Caco-2 (cell line): ENCODE measurements around the gene ABCD2. TPM values are rescaled to one million over a fixed set of nuclear protein-coding genes. Genes with fewer than 3 reads are reported as not detected.
A peak's percentile ranks its signal among the peaks of the same experiment; 100 is the strongest.

ENCODE experiments used
- Bru-seq: library from RNA; stranded (reverse); fragments of 400-500 nt; gene quantifications from one replicate; lab custom pipeline; 2021; lab: Mats Ljungman, UMichigan
- BruChase-seq, 2 experiments: library from RNA; stranded (reverse); fragments of 400-500 nt; gene quantifications; one replicate each; lab custom pipeline; 2021; lab: Mats Ljungman, UMichigan
- BruUV-seq: library from RNA; stranded (reverse); fragments of 400-500 nt; replicated peaks from 2 replicates; lab custom pipeline; 2021; lab: Mats Ljungman, UMichigan
- CTCF ChIA-PET: fragments of 300-600 bp; sonication (Branson Sonifier 250); formaldehyde crosslinking; loops from one replicate; lab custom pipeline; 2022; ENCODE audit warnings: antibody characterized with exemption; lab: Charles Lee
- POLR2A ChIA-PET: fragments of 300-600 bp; sonication (Branson Sonifier 250); formaldehyde crosslinking; loops from one replicate; lab custom pipeline; 2022; ENCODE audit warnings: antibody characterized with exemption; lab: Charles Lee
- DNase-seq, 2 experiments: peaks; one replicate each; pipeline versions ENCODE4 v3.0.0 to v3.0.0-alpha.2; 2020 to 2022
- H3K27me3 ChIP-seq: replicated peaks from 2 replicates; pipeline ENCODE4 v1.6.0; 2011; ENCODE audit warnings: low read length; ENCODE audit not compliant: control insufficient read depth, insufficient read depth
- H3K36me3 ChIP-seq: 2 replicates; pipeline ENCODE4 v1.5.1; 2011; ENCODE audit warnings: low read length; ENCODE audit not compliant: control insufficient read depth, insufficient read depth
- H3K4me1 ChIP-seq: fragments of 250-450 bp; sonication (Bioruptor Pico); 2 replicates; pipeline ENCODE4 v1.5.1; 2020; ENCODE audit warnings: mild to moderate bottlenecking
- H3K4me3 ChIP-seq: 2 replicates; pipeline ENCODE4 v1.5.1; 2011; ENCODE audit warnings: low read depth, mild to moderate bottlenecking, control low read depth, low read length
- H3K9me3 ChIP-seq: fragments of 250-450 bp; sonication (Bioruptor Pico); 2 replicates; pipeline ENCODE4 v1.5.1; 2020; ENCODE audit warnings: mild to moderate bottlenecking, moderate library complexity
- H3K27ac Mint-ChIP-seq: one replicate; pipeline ENCODE4 v1.8.0; 2022; ENCODE audit warnings: mixed read lengths; ENCODE audit not compliant: unreplicated experiment
- H3K27me3 Mint-ChIP-seq: one replicate; pipeline ENCODE4 v1.8.0; 2022; ENCODE audit warnings: mixed read lengths; ENCODE audit not compliant: insufficient read depth, unreplicated experiment
- H3K36me3 Mint-ChIP-seq: one replicate; pipeline ENCODE4 v1.8.0; 2022; ENCODE audit warnings: mild to moderate bottlenecking, mixed read lengths; ENCODE audit not compliant: insufficient read depth, unreplicated experiment
- H3K4me1 Mint-ChIP-seq: one replicate; pipeline ENCODE4 v1.8.0; 2022; ENCODE audit warnings: low read depth, mixed read lengths; ENCODE audit not compliant: unreplicated experiment
- H3K4me3 Mint-ChIP-seq: one replicate; pipeline ENCODE4 v1.8.0; 2022; ENCODE audit warnings: mild to moderate bottlenecking, moderate library complexity, mixed read lengths; ENCODE audit not compliant: unreplicated experiment
- H3K9me3 Mint-ChIP-seq: one replicate; pipeline ENCODE4 v1.8.0; 2022; ENCODE audit warnings: mixed read lengths; ENCODE audit not compliant: unreplicated experiment
- CTCF ChIP-seq, 2 experiments: fragments of 200-600 bp in 1 of 2; IDR thresholded peaks; 1 replicate in 1 of 2; 2 replicates in 1 of 2; pipeline versions ENCODE4 v1.5.1 to v1.8.0; 2011 to 2022; ENCODE audit warnings: antibody characterized with exemption in 1 of 2, control low read depth in 1 of 2, inconsistent platforms in 1 of 2, low read depth in 1 of 2, low read length in 1 of 2, mild to moderate bottlenecking in 1 of 2, moderate library complexity in 1 of 2; ENCODE audit not compliant: insufficient read depth in 1 of 2, severe bottlenecking in 1 of 2, unreplicated experiment in 1 of 2
- intact Hi-C: fragments of 100-400 bp; cut with micrococcal nuclease; formaldehyde crosslinking; loops from one replicate; pipeline ENCODE4 v1.10.0; 2022; ENCODE audit not compliant: unreplicated experiment
- long read RNA-seq: library from polyadenylated mRNA; stranded (forward); transcript quantifications from one replicate; pipeline ENCODE4 v2.0.0, GENCODE V29; 2022
- total RNA-seq: library from RNA; stranded (reverse); gene quantifications from 2 replicates; pipeline ENCODE4 v1.2.3, GENCODE V29; 2022

ABCD2 gene
- total RNA-seq, result not detected in 2 replicates
- Bru-seq, nascent RNA, result not detected
- BruChase-seq, experiment 1, labeled RNA remaining after a 2-hour chase, result percentile 3 among the genes with signal in this experiment
- BruChase-seq, experiment 2, labeled RNA remaining after a 6-hour chase, result not detected
- long read RNA-seq, result 0 reads

- ChIA-PET POLR2A (no interaction called here), CTCF (interaction anchor here (0.7 to 1.0 kb wide), 3 partner anchors 27 to 103 kb away, joined by 4 to 6 read pairs (median 4); no protein-coding TSS in a partner anchor)
- no peak for TF ChIP-seq CTCF (IDR thresholded peaks at IDR 0.05; ENCODE audit: insufficient read depth in 1 of 2, low read depth in 1 of 2, low read length in 1 of 2, severe bottlenecking in 1 of 2, unreplicated experiment in 1 of 2)
- no peaks in the 10 kb centered on the region for H3K4me1 Mint-ChIP-seq
- H3K36me3 Mint-ChIP-seq, result no peaks in the 10 kb centered on the region
- peak; percentile 66 to 67 for DNase-seq
- Histone ChIP-seq H3K4me3 (peak within 1 kb of the TSS; percentile 34), H3K9me3 (no peaks in the 10 kb centered on the region), H3K4me1 (0 out of 2 replicates have a peak, but pooled peaks cover 3% of the 10 kb centered on the region), H3K27me3 (no peaks in the 10 kb centered on the region), H3K36me3 (no peaks in the 10 kb centered on the region)
- no TSS peak for BruUV-seq
- no peak within 1 kb of the TSS for H3K4me3 Mint-ChIP-seq
- H3K27me3 Mint-ChIP-seq, result no peaks in the 10 kb centered on the region
- no peak within 1 kb of the TSS for H3K27ac Mint-ChIP-seq
- H3K9me3 Mint-ChIP-seq, result no peaks in the 10 kb centered on the region
- intact Hi-C loops, result loop anchor here (10.0 kb wide), 2 partner anchors 175 to 305 kb away; partner anchors contain the start of gene KIF21A
Measured at GRCh38 chr12:39619660-39620433, at the start of gene ABCD2. Gene ABCD2 (minus strand): TSS chr12:39619803. CDS start chr12:39619615, 188 bp downstream.

- peaks cover 14% of the 10 kb centered on the region for H3K27me3 Mint-ChIP-seq
- POLR2A ChIA-PET, result no interaction called here
- H3K4me3 Mint-ChIP-seq, result no peak overlapping the region
- Histone ChIP-seq H3K4me3 (no peak overlapping the region), H3K36me3 (no peaks in the 10 kb centered on the region), H3K4me1 (no peaks in the 10 kb centered on the region), H3K9me3 (no peaks in the 10 kb centered on the region), H3K27me3 (no peaks in the 10 kb centered on the region)
- CTCF ChIA-PET, result no interaction called here
- H3K27ac Mint-ChIP-seq, result no peak overlapping the region
- no peaks in the 10 kb centered on the region for H3K9me3 Mint-ChIP-seq
- H3K4me1 Mint-ChIP-seq, result no peaks in the 10 kb centered on the region
- no peak for DNase-seq
- no TSS peak for BruUV-seq
- TF ChIP-seq CTCF (IDR thresholded peaks at IDR 0.05; ENCODE audit: insufficient read depth in 1 of 2, low read depth in 1 of 2, low read length in 1 of 2, severe bottlenecking in 1 of 2, unreplicated experiment in 1 of 2), result no peak
- intact Hi-C loops, result no loop called here
- H3K36me3 Mint-ChIP-seq, result no peaks in the 10 kb centered on the region
Measured at GRCh38 chr12:39660101-39660500, 40.5 kb upstream of the ABCD2 start.

- Mint-ChIP-seq H3K27ac (no peak overlapping the region), H3K4me1 (no peaks in the 10 kb centered on the region), H3K27me3 (no peaks in the 10 kb centered on the region), H3K4me3 (no peak overlapping the region), H3K9me3 (no peaks in the 10 kb centered on the region), H3K36me3 (no peaks in the 10 kb centered on the region)
- Histone ChIP-seq H3K4me3 (no peak overlapping the region), H3K27me3 (no peaks in the 10 kb centered on the region), H3K4me1 (no peaks in the 10 kb centered on the region), H3K36me3 (no peaks in the 10 kb centered on the region), H3K9me3 (no peaks in the 10 kb centered on the region)
- ChIA-PET CTCF (no interaction called here), POLR2A (no interaction called here)
- BruUV-seq, result no TSS peak
- DNase-seq, result no peak
- no peak for TF ChIP-seq CTCF (IDR thresholded peaks at IDR 0.05; ENCODE audit: insufficient read depth in 1 of 2, low read depth in 1 of 2, low read length in 1 of 2, severe bottlenecking in 1 of 2, unreplicated experiment in 1 of 2)
- intact Hi-C loops, result no loop called here
Measured at GRCh38 chr12:39647383-39647782, 27.8 kb upstream of the ABCD2 start.
